Panc1 (cell line): ENCODE results near the gene GSS.

Experiments
- CTCF ChIP-seq: fragments of 450-650 bp; IDR thresholded peaks from 2 replicates; pipeline ENCODE4 v1.5.1; 2017; ENCODE audit warnings: mild to moderate bottlenecking
- POLR2AphosphoS5 ChIP-seq: IDR thresholded peaks from 2 replicates; pipeline ENCODE4 v1.6.1; 2012; ENCODE audit warnings: mild to moderate bottlenecking, low read depth, low read length, moderate library complexity
- REST ChIP-seq, 2 experiments: IDR thresholded peaks; 2 replicates each; pipeline ENCODE4 v1.6.1; 2011 to 2012; ENCODE audit warnings: low read depth in 2 of 2, control low read depth in 1 of 2, low read length in 1 of 2, mild to moderate bottlenecking in 1 of 2, moderate library complexity in 1 of 2; ENCODE audit not compliant: insufficient read depth in 1 of 2
- SIN3A ChIP-seq: IDR thresholded peaks from 2 replicates; pipeline ENCODE4 v1.6.1; 2012; ENCODE audit warnings: low read depth, mild to moderate bottlenecking, low read length, moderate library complexity, borderline replicate concordance; ENCODE audit not compliant: insufficient read depth
- TCF7L2 ChIP-seq: IDR thresholded peaks from 2 replicates; pipeline ENCODE4 v1.6.1; 2011; ENCODE audit warnings: mild to moderate bottlenecking, low read depth, low read length, inconsistent platforms

- TF ChIP-seq TCF7L2 (no peak), CTCF (no peak), POLR2AphosphoS5 (no peak), SIN3A (no peak), REST (IDR thresholded peaks at IDR 0.05; ENCODE audit: insufficient read depth in 1 of 2, low read depth in 2 of 2, low read length in 1 of 2) (no peak)
These were observed 30.1 kb upstream of the GSS start for GRCh38 chr20:34985461-34986310.
